ENCODE data around the gene ODAD3.
"Not testable (repeated sequence)": the region's sequence is repeated elsewhere in the genome, so short reads cannot be mapped to it uniquely, and the experiment has no call there.

The ODAD3 gene

DNA sequence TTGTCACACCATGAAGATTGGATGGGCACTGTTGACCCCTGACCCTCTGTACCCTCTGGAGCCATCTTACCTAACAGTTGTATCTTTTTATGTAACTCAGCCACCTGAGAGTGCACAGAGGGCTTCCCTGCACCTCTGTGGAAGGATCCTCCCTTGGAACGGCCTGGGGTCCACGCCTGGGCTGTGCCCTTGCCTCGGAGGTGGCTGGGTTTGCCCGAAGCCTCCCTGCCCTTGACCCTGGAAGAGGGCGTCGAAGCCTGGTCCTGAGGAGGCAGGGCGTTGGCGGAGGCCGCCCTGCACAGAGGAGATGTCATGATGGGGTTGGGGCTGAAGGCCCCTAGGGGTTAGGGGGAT is 241 bp downstream of the ODAD3 start:
- ATAC-seq = peak; percentile 0 to 2

DNA sequence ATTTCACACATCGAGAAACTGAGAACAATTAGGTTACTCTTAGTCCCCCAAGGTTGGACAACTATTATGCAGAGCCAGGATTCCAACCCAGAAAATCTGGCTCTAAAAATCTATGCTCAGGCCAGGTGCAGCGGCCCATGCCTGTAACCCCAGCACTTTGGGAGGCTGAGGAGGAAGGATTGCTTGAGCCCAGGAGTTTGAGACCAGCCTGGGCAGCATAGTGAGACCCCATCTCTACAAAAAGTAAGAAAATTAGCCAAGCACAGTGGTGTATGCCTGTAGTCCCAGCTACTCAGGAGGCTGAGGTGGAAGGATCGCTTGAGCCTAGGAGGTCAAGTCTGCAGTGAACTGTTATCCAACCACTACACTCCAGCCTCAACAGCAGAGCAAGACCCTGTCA is 1.4 kb downstream of the ODAD3 start:
- ATAC-seq = not testable (repeated sequence)

DNA sequence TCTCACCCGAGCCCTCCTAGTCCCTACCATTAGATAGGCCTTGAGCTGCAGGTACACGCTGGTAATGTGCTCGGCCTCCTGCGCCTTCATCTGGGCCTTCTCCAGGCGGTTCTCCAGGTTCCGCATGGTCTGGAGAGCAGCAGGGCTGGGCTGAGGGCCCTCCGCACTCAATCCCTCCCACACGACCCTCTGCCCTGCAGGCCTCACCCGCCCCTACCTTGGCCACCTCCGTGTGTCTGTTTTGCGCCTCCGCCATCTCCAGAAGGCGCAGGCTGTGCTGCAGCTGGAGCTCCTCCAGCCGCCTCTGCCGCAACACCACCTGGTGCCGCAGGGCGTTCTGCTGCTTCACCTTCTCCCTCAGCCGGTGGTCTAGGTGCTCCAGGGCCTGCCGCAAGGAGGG is 8.3 kb downstream of the ODAD3 start:
- no peak for ATAC-seq

DNA sequence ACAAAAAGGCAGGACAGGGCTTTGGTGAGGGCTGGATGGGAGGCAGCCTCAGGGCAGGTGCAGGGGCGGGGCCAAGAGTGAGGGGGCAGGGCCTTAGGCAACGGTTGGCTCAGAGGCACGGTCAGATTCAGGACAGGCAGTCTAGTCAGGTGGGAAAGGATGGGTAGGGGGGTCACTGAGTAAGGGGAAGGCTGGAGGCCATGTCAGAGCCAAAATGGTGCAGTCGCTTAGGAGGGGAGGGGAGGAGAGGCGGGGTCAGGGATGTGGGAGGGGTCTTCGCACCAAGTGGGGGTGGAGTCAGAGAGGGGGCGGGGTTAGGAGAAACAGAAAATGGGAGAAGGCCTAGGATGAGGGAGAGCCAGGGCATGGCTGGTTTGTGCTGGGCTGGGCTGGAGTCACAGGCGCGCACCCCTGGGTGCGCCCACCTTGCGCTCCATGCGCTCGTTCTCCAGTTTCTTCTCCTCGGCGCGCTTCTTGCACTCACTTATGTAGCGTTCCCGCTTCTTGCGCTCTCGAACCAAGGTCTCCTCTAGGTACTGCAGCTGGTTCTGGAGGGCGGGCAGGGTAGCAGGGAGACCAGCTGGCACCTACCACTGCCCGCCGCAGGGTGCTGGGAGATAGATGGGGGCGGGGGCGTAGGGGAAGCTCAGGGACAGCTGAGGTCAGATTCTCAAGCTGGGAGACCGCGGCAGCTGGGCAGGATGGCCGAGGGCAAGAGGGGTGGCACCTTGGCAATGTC is 9.0 kb downstream of the ODAD3 start:
- no peak for ATAC-seq

DNA sequence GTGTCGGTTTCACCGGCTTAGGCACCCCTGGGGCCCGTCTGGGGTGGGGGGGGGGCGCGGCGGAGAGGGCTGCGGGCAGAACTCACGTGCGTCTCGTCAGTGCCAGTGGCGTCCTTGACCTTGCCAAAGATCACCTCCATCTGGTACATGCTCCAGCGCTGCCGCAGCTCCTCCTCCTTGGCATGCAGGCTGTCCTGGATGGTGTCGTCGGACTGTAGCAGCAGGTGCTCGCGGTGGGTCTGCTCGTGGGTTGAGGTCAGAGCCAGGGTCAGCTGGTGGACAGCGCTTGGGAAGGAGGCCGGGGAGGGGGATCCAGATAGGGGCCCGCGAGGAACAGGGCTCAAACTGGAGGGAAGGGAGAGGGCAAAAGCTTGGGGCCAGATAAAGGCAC is 11.1 kb downstream of the ODAD3 start:
- ATAC-seq = no peak

DNA sequence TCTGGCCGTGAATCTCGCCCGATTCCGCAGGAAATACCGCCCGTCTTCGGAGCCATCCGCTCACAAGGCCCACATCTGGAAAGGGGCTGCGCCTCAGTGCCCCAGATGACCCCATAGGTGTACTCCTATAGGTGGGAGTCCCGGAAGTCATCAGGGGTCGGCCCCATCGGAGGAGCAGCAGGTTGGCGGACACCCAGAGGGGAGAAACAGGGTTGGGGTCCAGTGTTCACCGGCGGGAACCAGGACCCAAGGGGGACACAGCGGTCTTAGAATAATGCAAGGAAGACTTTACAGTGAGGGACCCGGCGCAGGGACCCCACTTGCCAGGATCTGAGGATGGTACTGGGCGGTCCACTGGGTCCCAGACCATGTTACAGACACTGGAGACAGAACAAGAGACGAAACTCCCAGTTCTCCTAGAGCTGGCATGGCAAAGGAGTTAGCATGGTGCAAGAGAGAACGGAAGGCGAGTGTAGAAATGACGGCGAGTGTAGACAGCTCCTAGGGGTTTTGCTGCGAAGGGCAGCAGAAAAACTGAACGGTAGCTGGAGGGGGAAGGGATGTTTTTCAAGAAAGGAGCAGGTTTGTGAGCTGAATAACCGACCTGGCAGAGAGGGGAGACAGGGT is 11.6 kb downstream of the ODAD3 start:
- ATAC-seq = no peak

DNA sequence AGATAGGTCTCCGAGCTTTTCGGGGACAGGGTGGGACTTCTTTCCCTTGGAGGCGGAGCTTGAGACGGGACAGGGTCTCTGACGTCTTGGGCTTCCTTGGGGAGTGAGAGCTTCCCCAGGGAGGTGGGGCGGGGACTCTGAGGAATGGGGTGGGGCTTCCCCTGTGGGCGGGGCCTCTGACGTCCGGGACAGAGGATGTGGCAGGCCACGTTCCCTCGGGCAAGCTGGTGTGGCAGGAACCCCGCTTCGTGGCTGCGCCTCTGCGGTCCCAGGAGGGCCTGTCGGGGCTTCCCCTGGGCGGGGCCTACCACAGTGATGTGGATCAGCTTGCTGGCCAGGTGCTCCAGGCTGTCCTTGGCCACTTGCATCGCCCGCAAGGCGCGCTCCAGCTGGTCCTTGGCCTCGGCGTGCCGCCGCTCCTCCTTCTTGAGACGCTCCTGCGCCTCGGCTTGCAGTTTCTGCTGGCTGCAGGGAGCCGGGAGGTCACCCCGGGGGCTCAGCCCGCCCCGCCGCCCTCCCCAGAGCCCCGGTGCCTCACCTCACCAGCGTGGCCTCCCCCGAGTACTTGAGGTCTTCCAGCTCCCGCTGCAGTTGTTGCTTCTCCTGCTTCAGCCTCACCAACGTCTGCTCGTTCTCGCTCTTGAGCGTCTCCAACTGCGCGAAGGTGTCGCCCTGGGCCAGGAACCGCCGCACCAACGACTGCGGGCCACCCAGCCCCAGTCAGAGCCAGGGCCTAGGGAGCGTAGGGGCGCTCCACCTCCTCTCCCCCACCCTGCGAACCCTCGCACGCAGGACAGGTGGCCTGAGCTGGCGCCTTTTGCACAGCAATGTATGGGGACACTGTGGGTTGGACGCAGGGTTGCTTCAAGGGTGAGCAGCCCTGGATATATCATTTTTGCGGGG is 12.5 kb downstream of the ODAD3 start:
- ATAC-seq = peak; percentile 65 to 72

DNA sequence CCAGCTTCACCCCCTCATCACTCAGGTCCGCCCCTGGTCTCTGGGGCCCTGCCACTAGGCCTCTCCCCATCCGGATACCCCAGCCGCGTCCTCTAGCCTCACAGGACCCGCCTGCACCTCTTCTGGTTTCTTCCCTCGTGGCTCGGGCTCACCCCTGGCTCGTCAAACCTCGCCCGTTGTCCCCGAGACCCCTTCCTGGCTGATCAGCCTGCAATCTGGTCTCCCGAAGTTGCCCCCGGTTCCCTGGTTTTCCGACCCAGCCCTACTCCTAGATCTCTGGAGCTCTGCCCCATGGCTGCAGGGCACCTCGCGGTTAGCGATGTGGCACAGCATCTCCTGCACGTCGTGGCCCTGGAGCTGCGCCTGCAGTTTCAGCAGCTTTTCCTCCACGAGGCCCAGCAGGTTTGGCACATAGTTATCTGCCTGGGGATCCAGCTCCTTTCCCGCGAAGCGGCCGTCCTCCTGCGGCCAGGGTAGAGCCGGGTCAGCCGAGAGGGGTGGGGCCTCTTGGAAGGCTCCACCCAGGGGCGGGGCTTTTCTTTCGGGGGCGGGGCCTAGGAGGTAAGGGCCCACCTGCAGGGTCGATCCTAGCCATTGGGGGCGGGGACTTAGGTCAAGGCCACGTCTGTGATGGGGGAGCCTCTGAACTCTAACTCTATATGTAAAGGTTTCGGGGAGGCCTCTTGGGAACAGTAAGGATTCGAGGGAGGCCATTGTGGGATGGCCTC is 13.4 kb downstream of the ODAD3 start:
- peak; percentile 45 to 46 for ATAC-seq

DNA sequence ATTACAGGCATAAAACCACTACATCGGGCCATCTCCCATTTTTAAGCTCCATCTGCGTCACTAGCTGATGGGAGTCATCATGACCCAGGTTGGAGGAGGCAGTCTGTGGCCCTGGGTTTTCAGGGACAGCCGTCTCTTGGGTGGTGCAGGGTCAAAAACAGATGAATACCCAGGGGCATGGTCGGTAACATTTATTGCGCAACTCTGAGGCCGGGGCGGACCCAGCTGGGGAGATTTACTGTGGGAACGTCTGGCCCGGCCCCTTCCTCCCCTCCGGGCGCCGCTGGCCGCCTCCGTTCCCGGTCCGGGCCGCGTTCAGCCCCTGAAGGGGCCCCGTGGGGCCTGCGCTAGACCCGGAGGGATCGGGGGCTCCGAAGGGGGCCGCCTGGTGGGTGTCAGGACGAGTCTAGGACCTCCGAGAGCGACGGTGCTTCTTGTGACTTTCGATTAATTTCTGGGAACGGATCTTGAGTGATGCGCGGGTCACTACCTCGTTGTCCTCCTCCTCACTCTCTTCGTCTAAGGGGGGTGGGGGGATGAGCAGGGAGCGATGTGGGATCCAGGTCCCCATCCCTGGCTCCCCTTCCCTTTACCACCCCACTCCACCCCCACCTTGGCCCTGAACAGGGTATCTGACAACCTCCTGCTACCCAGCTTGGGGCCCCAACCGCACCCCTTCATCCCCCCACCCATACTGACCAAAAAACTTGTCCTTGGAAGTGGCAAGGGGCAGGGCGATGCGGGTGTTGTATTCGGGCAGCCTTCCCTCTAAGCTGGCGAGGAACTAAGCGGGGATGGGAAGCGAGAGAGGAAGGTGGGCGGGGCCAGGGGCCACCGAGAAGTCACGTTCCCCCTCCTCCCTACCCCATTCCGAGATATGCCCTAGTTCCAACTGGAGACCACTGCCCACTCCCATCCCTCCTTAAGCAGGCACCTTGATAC is 14.2 kb downstream of the ODAD3 start:
- ATAC-seq = no peak

DNA sequence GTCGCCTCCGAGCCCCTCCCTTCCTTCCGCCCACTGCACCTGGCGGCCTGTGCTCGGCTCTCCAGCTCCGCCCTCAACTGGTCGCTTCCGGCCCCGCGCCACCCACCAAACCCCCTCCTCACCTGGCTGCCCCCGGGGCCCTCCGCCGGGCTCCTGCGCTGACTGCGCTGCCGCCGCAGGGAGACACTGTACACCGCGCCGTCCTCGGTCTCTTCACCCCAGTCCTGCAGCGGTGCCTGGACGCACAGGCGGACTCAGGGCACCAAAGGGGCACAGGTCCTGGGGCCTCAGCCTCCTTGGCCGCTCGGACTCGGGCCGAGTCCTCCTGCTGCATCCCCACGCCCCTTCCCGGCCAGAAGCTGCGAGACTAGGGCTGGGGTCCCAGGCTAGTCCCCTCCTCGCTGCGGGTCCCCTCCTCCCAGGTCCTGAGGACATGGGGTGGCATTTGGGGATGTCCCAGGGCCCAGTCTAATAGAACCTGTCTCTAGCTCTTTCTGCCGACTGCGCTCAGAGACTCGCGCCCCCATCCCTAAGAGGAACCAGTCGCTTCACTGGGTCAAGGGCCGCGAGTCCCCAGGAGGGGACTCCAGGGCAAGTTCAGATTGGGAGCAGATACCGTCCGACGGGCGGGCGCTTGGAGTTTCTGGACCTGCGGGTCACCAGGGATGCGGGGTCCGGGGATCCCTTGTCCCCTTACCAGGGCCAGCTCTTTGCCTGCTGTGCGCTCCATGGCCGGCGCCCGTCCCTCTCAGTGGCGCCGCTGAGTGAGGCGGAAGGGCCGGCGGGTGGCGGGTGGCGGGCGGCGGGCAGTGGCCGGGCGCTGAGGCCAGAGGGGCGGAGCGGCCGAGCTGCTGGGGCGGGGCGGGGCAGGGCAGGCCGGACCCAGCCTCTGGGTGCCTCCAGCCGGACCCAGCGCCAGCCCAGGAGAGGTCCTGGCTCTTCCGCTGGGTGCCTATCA is 16.1 kb downstream of the ODAD3 start, which contains the start of gene RGL3:
RGL3 (minus strand) TSS at position 766 of the 958 bp plus-strand sequence; CDS start at position 730, 36 bp downstream.
- no peak for ATAC-seq

DNA sequence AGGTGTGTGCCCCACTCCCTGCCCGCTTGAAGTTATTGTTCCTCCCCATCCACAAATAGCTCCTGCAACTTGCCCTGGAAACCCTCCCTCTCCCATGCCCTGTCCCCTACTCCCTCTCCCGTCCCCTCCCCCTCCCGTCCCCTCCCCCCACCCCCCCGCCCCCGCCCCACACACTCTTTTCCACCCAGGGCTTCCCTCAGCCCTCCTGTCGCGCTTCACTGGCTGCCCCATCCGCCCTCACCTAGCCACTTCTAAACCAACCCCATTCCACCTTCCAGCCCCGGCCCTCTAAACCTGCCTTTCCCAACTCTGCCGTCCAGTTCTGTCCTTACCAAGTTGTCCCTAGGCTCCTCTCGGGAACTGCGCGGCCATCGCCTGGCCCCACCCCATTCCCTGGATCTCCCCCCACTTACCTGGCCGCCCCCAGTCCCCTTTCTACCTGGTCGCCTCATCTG is 16.8 kb downstream of the ODAD3 start:
- no peak for ATAC-seq

DNA sequence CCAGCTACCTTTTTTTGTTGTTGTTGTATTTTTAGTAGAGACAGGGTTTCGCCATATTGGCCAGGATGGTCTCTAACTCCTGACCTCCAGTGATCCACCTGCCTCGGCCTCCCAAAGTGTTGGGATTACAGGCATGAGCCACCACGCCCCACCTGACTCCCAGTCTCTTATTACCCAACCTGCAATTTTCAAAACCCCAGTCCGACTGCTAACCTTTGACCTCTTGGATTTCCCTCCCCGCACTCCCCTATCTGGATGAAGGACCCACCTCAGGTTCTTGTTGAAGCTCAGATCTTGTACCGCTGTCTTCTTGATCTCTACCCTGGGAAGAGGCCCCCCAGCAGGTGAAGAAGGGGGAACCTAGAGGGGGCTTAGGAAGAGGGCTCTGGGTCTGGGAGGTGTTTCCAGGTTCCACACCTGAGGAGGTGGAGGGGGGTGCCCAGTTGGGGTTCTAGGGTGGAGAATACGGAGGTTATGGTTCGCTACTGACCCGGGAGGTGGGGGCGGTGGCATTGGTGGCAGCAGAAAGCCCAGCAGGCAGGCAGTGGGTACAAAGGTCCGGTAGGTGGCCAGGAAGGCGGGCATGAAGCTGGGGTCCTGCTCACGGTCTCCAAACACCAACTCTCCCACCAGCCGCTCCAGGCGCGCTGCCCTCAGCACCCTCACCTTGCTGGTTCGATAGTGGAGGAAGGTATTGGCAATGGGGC is 18.4 kb downstream of the ODAD3 start:
- ATAC-seq = no peak

DNA sequence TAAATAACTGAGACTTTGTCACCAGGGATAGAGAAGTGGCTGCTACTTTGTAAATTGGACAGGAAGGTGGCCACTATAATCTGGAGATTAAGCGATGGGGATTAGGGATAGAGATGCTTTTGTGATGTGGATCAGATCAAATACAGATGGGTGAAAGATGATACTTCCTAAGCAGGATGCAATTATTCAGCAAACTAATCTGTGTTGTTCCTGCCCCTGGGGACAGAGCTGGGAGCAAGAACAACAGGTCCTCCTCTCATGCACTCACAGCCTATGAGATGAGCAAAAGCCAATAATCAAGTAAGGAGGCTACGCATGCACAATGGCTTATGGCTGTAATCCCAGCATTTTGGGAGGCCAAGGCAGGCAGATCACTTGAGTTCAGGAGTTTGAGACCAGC is 20.4 kb downstream of the ODAD3 start:
- no peak for ATAC-seq

DNA sequence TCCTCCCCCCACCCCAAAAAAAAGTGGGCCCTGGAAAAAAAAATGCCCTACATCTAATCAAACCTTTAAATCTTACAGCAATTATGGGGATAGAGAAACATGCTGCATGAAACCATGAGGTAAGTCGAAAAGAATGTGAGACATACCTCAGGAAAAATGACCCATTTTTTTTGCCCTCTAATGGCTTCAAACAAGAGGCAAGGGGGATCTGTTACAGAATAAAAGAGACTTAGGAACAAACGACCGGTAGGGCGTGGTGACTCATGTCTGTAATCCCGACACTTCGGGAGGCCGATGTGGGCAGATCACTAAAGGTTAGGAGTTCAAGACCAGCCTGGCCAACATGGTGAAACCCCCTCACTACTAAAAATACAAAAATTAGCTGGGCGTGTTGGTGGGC is 24.2 kb downstream of the ODAD3 start:
- no peak for ATAC-seq

DNA sequence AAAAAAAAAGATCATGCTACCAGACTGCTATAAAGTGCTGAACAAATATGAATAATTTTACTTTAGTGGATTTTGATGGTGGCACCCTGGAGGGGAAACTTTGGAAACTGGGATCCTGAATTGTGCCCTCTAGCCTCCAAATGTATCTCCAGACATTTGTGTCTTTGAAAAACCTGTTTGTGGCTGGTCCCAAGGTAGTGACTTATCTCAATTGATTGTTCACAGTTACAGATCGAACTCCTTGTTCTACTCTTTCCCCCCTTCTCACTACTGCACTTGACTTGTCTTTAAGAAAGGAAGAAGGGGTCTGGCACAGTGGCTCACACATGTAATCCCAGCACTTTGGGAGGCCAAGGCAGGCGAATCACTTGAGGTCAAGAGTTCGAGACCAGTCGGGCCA is 26.3 kb downstream of the ODAD3 start:
- ATAC-seq = no peak

DNA sequence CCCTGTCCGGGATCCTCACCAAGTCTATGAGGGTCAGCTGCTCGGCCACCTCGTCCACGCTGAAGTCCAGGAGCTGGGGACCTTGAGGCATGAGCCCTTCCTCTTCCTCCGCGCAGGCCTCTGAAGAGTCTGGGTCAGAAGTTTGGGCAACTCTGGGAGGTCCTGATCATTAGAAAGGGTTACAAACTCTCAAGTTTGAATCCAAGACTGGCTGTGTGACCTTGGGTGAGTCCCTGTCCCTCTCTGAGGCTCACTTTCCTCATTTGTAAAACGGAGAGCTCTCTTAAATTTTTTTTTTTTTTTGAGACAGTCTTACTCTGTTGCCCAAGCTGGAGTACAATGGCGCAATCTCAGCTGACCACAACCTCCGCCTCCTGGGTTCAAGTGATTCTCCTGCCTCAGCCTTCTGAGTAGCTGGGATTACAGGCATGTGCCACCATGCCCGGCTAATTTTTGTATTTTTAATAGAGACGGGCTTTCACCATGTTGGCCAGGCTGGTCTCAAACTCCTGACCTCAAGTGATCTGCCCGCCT is 28.2 kb downstream of the ODAD3 start:
- ATAC-seq = not testable (repeated sequence)

DNA sequence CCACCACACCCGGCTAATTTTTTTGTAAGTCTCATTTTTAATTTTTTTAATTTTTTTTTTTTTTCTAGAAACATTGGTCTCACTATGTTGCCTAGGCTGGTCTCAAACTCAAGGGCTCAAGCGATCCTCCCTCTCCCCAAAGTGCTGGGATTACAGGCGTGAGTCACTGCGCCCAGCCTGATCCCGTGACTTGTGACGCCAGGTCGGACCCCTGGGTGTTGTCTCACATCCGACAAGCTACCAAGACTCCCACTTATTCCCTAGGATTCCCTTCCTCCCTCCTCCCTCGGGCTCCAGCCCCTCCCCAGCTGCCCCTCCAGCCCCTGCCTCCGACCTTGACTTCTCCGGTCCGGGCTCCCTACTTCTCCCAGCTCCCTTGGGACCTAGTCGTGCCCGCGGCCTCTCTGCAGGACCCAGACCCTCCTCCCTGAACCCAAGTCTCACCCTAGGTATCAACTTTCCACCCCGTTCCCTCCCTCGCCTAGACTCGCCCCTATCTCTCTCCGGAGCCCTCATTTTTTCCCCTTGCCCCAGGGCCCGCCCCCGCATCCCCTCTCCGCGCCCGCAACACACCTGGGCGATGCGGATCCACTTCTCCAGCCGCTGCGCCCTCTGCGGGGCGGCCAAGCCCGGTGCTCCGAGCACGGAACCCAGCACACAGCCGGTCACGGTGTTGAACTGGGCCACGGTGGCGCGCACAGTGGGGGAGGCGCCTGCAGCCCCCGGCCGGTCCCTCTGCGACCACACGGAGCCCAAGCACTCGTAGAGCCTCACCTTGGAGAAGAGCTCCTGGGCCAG is 28.9 kb downstream of the ODAD3 start:
- peak in 1 of 2 donors; percentile 66 for ATAC-seq

DNA sequence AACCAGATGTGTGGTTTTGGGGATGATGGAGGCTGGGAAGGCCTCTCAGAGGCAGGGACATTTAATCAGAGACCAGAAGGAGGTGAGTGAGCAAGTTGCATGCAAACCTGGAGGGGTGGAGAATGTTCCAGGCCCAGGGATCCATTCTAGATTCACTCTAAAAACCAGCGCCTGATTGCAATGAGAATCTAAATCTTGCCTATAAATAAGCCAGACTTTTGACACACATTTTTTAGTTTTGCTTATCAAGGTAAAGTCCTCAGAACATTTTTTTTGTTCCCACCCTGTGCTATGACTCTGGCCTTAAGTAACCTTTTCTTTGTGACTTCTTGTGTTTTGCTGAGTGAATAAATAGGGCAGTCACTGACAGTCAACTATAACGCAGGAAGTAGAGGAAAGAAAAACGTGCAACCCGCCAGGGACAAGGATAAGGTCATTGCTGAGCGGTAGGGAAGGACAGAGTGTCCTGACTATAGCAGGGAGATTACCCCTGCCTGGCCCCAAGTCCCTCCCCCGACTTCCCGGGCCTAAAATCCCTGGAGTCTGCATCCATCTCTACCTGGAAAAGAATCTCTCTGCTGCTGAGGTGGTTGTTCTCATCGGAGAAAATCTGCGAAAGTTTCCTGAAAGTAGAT is 30.2 kb downstream of the ODAD3 start:
- no peak for ATAC-seq
